Measurements from ENCODE around the gene GRK5. TPM values are rescaled to one million over a fixed set of nuclear protein-coding genes. Genes with fewer than 3 reads are reported as not detected.

Gene GRK5
- total RNA-seq, 1 donor: 1.8 TPM

DNA sequence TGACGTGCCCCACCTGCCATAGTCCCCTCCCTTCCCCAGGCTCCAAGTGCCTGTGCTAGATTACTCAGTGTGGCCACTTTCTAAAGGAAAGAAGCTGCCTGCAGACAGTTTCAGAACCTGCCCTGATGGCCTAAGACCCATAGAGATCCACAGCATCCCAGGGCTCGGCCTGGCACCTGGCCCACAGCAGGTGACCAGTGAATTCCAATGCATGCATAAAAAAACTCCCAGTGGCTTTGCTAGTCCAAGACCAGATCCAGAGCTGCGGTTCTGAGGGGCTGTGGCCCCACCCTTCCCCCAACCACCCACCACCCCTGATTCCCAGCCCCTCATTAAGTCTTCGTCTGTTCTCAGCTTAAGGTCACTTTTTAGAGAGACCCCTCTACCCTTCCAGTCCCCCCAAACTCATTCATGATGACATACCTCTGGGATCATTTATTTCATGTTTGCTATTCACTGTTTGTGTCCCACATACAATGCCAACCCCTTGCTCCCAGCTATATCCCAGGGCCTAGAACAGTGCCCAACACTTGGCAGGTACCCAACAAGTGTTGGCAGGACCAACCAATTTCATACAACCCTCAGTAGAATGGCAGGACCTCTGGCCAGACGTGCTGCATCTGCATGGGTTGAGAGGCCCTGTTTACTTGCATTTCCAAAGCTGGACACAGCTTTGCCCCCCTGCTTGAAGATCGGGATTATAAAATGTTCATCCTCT, 217.0 kb downstream of the GRK5 start:
- no peak overlapping the region for H3K4me3 ChIP-seq (ENCODE audit: insufficient read depth, low read length)
- TF ChIP-seq, protein P1, sequence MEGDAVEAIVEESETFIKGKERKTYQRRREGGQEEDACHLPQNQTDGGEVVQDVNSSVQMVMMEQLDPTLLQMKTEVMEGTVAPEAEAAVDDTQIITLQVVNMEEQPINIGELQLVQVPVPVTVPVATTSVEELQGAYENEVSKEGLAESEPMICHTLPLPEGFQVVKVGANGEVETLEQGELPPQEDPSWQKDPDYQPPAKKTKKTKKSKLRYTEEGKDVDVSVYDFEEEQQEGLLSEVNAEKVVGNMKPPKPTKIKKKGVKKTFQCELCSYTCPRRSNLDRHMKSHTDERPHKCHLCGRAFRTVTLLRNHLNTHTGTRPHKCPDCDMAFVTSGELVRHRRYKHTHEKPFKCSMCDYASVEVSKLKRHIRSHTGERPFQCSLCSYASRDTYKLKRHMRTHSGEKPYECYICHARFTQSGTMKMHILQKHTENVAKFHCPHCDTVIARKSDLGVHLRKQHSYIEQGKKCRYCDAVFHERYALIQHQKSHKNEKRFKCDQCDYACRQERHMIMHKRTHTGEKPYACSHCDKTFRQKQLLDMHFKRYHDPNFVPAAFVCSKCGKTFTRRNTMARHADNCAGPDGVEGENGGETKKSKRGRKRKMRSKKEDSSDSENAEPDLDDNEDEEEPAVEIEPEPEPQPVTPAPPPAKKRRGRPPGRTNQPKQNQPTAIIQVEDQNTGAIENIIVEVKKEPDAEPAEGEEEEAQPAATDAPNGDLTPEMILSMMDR (IDR thresholded peaks at IDR 0.05; ENCODE audit: extremely low read depth, low read depth, low read length): no peak
- H3K4me2 ChIP-seq (ENCODE audit: insufficient read depth, low read length): no peak overlapping the region
- no peak overlapping the region for H2AFZ ChIP-seq (ENCODE audit: low read length)
- H3K4me1 ChIP-seq (ENCODE audit: insufficient read depth, low read length): peaks cover 7% of the 10 kb centered on the region
- DNase-seq (ENCODE audit: insufficient read length, low spot score, missing footprints): peak; percentile 66
- H3K79me2 ChIP-seq (ENCODE audit: insufficient read depth, low read length): no peaks in the 10 kb centered on the region
- no peaks in the 10 kb centered on the region for H3K27me3 ChIP-seq (ENCODE audit: insufficient read depth, low read length)
- no peak overlapping the region for H3K27ac ChIP-seq (ENCODE audit: low read depth, low read length)
- peaks cover 5% of the 10 kb centered on the region for H4K20me1 ChIP-seq (ENCODE audit: insufficient read depth, low read length)
- no peaks in the 10 kb centered on the region for H3K9me3 ChIP-seq (ENCODE audit: low read depth, low read length)
- peaks cover 9% of the 10 kb centered on the region for H3K36me3 ChIP-seq (ENCODE audit: insufficient read depth, low read length)

DNA sequence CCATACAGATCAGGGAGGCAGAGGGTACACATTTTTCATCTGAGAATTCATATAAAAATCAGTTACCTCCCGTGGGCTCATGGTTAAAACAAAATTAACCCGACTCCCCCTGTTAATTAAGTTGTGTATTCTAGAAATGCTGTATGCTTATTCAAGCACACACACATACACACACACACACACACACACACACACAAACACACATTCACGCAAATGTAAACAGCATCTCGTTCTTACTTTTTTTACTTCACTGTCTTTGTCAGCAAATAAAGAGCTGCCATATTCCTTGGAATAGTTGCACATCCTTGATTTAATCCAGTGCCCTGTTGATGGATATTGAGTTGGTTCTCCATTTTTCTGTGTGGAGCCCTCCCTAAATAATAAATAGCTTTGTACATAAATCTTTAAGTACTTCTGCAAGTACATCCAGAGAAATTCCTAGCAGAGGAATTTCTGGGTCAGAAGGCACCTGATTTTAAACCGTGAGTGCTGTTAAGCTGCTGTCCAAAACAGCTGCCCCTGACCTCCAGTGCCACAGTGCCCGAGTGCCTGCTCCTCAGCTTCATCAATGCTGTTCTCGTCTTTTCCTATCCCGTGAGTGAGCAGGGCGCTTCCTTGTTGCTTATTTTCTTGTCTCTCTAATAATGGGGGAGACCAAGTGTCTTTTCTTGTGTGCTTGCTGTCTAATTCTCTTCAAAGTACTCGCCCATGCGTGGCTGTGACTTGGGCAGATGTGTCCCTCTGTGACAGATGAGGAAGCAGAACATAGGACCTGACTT, 217.9 kb downstream of the GRK5 start:
- Histone ChIP-seq H4K20me1 (ENCODE audit: insufficient read depth, low read length) (peaks cover 5% of the 10 kb centered on the region), H3K4me1 (ENCODE audit: insufficient read depth, low read length) (peaks cover 7% of the 10 kb centered on the region), H3K4me3 (ENCODE audit: insufficient read depth, low read length) (no peak overlapping the region), H3K4me2 (ENCODE audit: insufficient read depth, low read length) (no peak overlapping the region), H2AFZ (ENCODE audit: low read length) (no peak overlapping the region), H3K27me3 (ENCODE audit: insufficient read depth, low read length) (no peaks in the 10 kb centered on the region), H3K79me2 (ENCODE audit: insufficient read depth, low read length) (no peaks in the 10 kb centered on the region), H3K27ac (ENCODE audit: low read depth, low read length) (no peak overlapping the region), H3K36me3 (ENCODE audit: insufficient read depth, low read length) (peaks cover 9% of the 10 kb centered on the region), H3K9me3 (ENCODE audit: low read depth, low read length) (no peaks in the 10 kb centered on the region)
- DNase-seq (ENCODE audit: insufficient read length, low spot score, missing footprints): peak; percentile 70
- TF ChIP-seq, protein P1 (IDR thresholded peaks at IDR 0.05; ENCODE audit: extremely low read depth, low read depth, low read length): no peak

DNA sequence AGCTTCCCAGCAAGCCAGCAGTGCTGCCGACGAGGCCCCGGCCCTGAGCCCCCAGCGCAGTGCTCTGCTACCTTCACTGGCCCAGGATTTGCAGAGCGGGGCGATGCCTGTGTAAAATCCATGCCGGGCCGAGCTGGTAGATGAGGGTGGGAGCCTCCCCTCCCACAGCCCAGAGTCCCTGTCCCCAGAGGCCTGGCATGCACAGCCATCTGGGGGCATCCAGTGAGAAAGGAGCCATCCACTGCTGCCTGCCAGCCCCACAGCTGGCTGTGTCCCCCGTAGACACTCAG, 218.5 kb downstream of the GRK5 start:
- Histone ChIP-seq H3K36me3 (ENCODE audit: insufficient read depth, low read length) (peaks cover 9% of the 10 kb centered on the region), H3K4me3 (ENCODE audit: insufficient read depth, low read length) (no peak overlapping the region), H3K79me2 (ENCODE audit: insufficient read depth, low read length) (no peaks in the 10 kb centered on the region), H2AFZ (ENCODE audit: low read length) (no peak overlapping the region), H3K4me1 (ENCODE audit: insufficient read depth, low read length) (peaks cover 7% of the 10 kb centered on the region), H3K27ac (ENCODE audit: low read depth, low read length) (no peak overlapping the region), H3K4me2 (ENCODE audit: insufficient read depth, low read length) (no peak overlapping the region), H4K20me1 (ENCODE audit: insufficient read depth, low read length) (peaks cover 5% of the 10 kb centered on the region), H3K9me3 (ENCODE audit: low read depth, low read length) (no peaks in the 10 kb centered on the region), H3K27me3 (ENCODE audit: insufficient read depth, low read length) (no peaks in the 10 kb centered on the region)
- TF ChIP-seq, protein P1 (IDR thresholded peaks at IDR 0.05; ENCODE audit: extremely low read depth, low read depth, low read length): no peak
- DNase-seq (ENCODE audit: insufficient read length, low spot score, missing footprints): peak; percentile 27

DNA sequence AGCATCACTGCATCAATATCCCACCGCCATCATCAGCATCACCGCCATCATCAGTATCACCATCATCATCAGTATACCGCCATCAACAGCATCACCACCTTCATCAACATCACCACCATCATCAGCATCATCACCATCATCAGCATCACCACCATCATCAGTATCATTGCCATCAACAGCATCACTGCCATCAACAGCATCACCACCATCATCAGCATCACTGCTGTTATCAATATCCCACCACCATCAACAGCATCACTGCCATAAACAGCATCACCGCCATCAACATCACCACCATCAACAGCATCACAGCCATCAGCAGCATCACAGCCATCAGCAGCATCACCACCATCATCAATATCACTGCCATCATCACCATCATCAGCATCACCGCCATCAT, 219.3 kb downstream of the GRK5 start:
- Histone ChIP-seq H3K4me1 (ENCODE audit: insufficient read depth, low read length) (peaks cover 7% of the 10 kb centered on the region), H3K9me3 (ENCODE audit: low read depth, low read length) (no peaks in the 10 kb centered on the region), H3K4me3 (ENCODE audit: insufficient read depth, low read length) (no peak overlapping the region), H2AFZ (ENCODE audit: low read length) (no peak overlapping the region), H4K20me1 (ENCODE audit: insufficient read depth, low read length) (peaks cover 5% of the 10 kb centered on the region), H3K27me3 (ENCODE audit: insufficient read depth, low read length) (no peaks in the 10 kb centered on the region), H3K4me2 (ENCODE audit: insufficient read depth, low read length) (no peak overlapping the region), H3K27ac (ENCODE audit: low read depth, low read length) (no peak overlapping the region), H3K79me2 (ENCODE audit: insufficient read depth, low read length) (no peaks in the 10 kb centered on the region), H3K36me3 (ENCODE audit: insufficient read depth, low read length) (peaks cover 9% of the 10 kb centered on the region)
- TF ChIP-seq, protein P1 (IDR thresholded peaks at IDR 0.05; ENCODE audit: extremely low read depth, low read depth, low read length): no peak
- DNase-seq (ENCODE audit: insufficient read length, low spot score, missing footprints): no peak
